NCI-H1105 treated with DMSO at 0.1 percent for 48 hours (cell line): ENCODE results near the gene ANKS6.

Experiments used
- DNase-seq: peaks from one replicate; lab custom pipeline; 2025; lab: John Stamatoyannopoulos, UW

Gene ANKS6

GRCh38 chr9:98732801-98733200 lies 63.6 kb downstream of the ANKS6 start:
- no peak for DNase-seq

- no peak for DNase-seq
Observed at GRCh38 chr9:98732091-98732490, 64.3 kb downstream of the ANKS6 start.

GRCh38 chr9:98730871-98731270 lies 65.5 kb downstream of the ANKS6 start:
- DNase-seq = no peak

GRCh38 chr9:98728500-98728899 lies 67.9 kb downstream of the ANKS6 start:
- DNase-seq = no peak

- DNase-seq = no peak
Observed at GRCh38 chr9:98727428-98727827, 68.9 kb downstream of the ANKS6 start.

- no peak for DNase-seq
Observed at GRCh38 chr9:98726735-98727134, 69.6 kb downstream of the ANKS6 start.

- DNase-seq = no peak
Observed at GRCh38 chr9:98724810-98725530, 71.4 kb downstream of the ANKS6 start.

- DNase-seq = no peak
Observed at GRCh38 chr9:98721643-98722042, 74.7 kb downstream of the ANKS6 start.

- DNase-seq = no peak
Observed at GRCh38 chr9:98720402-98720801, 76.0 kb downstream of the ANKS6 start.

GRCh38 chr9:98719055-98719454 lies 77.3 kb downstream of the ANKS6 start:
- DNase-seq = no peak

- no peak for DNase-seq
Observed at GRCh38 chr9:98714833-98715232, 81.5 kb downstream of the ANKS6 start.

- DNase-seq = no peak
Observed at GRCh38 chr9:98712987-98713386, 83.4 kb downstream of the ANKS6 start.

- no peak for DNase-seq
Observed at GRCh38 chr9:98709968-98710965, 86.1 kb downstream of the ANKS6 start.

- DNase-seq = no peak
Observed at GRCh38 chr9:98708933-98709911, 87.1 kb downstream of the ANKS6 start, which contains the start of gene GABBR2. GABBR2 (minus strand) TSS chr9:98708935; CDS start chr9:98708737, 198 bp downstream.

- DNase-seq = no peak
Observed at GRCh38 chr9:98708103-98708932, 88.0 kb downstream of the ANKS6 start.

- peak; percentile 76 for DNase-seq
Observed at GRCh38 chr9:98707166-98708102, 88.9 kb downstream of the ANKS6 start.

GRCh38 chr9:98706651-98707165 lies 89.6 kb downstream of the ANKS6 start:
- peak; percentile 71 for DNase-seq

- DNase-seq = no peak
Observed at GRCh38 chr9:98702835-98703380, 93.4 kb downstream of the ANKS6 start.

GRCh38 chr9:98702340-98702739 lies 94.0 kb downstream of the ANKS6 start:
- DNase-seq = no peak
